Heart right ventricle (tissue), 16 donors: ENCODE data around the gene CAPN14. TPM values are rescaled to one million over a fixed set of nuclear protein-coding genes. Genes with fewer than 3 reads are reported as not detected.

Source experiments
- ATAC-seq, 8 donors: fragments of 200-7000 bp; cut with Tn5 transposase; one replicate each; pipeline ENCODE4 v1.9.1; 2020; ENCODE audit warnings: mild to moderate bottlenecking in 8 of 8, moderate library complexity in 8 of 8, moderate number of reproducible peaks in 1 of 8
- DNase-seq, 2 donors: peaks; one replicate each; pipeline ENCODE4 v3.0.0-alpha.2; 2020
- H3K27ac ChIP-seq, 10 donors: fragments of 200-600 bp; sonication (generic) in 2 of 10; one replicate each; pipeline versions ENCODE4 v1.5.0 to v1.8.0; 2020 to 2022; ENCODE audit warnings: mild to moderate bottlenecking in 3 of 10
- H3K27me3 ChIP-seq, 7 donors: fragments of 200-600 bp; one replicate each; pipeline ENCODE4 v1.8.0; 2021 to 2022; ENCODE audit warnings: mild to moderate bottlenecking in 2 of 7
- H3K36me3 ChIP-seq, 9 donors: fragments of 200-600 bp; sonication (generic) in 1 of 9; one replicate each; pipeline versions ENCODE4 v1.5.0 to v1.8.0; 2020 to 2022; ENCODE audit warnings: mild to moderate bottlenecking in 2 of 9
- H3K4me1 ChIP-seq, 9 donors: fragments of 200-600 bp; sonication (generic) in 1 of 9; one replicate each; pipeline versions ENCODE4 v1.5.0 to v1.8.0; 2020 to 2022; ENCODE audit warnings: mild to moderate bottlenecking in 4 of 9
- H3K4me3 ChIP-seq, 10 donors: fragments of 200-600 bp; sonication (generic) in 2 of 10; one replicate each; pipeline versions ENCODE4 v1.5.0 to v1.8.0; 2020 to 2022; ENCODE audit warnings: mild to moderate bottlenecking in 7 of 10, moderate library complexity in 2 of 10
- H3K9me3 ChIP-seq, 11 donors: fragments of 200-600 bp in 10 of 11; sonication (generic) in 2 of 11; one replicate each; pipeline versions ENCODE4 v1.5.0 to v1.8.0; 2013 to 2022; ENCODE audit warnings: mild to moderate bottlenecking in 2 of 11, control low read depth in 1 of 11, moderate library complexity in 1 of 11
- CTCF ChIP-seq, 9 donors: fragments of 200-600 bp; sonication (generic) in 2 of 9; IDR thresholded peaks; one replicate each; pipeline versions ENCODE4 v1.5.0 to v1.8.0; 2021 to 2022; ENCODE audit warnings: antibody characterized with exemption in 9 of 9, mild to moderate bottlenecking in 5 of 9, moderate library complexity in 1 of 9
- WGBS, 2 donors: extraction: QIAGEN DNeasy Blood & Tissue Kit; methylation state at CpG; one replicate each; pipeline ENCODE4 v1.1.7; 2013; ENCODE audit warnings: inconsistent platforms in 1 of 2; 5-methylcytosine and 5-hydroxymethylcytosine counted together
- intact Hi-C, 10 donors: fragments of 100-400 bp; cut with DNase I; formaldehyde crosslinking; loops; one replicate each; pipeline versions ENCODE4 v1.11.1 to v1.14.2; 2022
- polyA plus RNA-seq, 2 donors: library from polyadenylated mRNA; stranded (reverse); fragments of 200-250 nt; gene quantifications; one replicate each; pipeline ENCODE4 v1.2.3, GENCODE V29; 2013
- total RNA-seq, 10 donors: library from RNA; stranded (reverse); fragmentation: NEBNext Ultra II Directional in 3 of 10; extraction: Animal tissue kit (Norgen Biotek cat#: 25700) in 3 of 10; gene quantifications; one replicate each; pipeline versions ENCODE4 v1.2.1 to v1.2.4, GENCODE V29; 2021 to 2023
- donor health status: Arrhythmogenic right ventricular cardiomyopathy.
- donor health status: ischemic (EF 13 %, LVEDD 7.1; RV severe dilation, severe dysfunction).
- donor health status: healthy with polysubstance abuse.
- donor health status: DM: no; HTN: yes; CAD: no.
- donor health status: DM: no; HTN: no; CAD: no.
- donor health status: ischemic (EF 25% LVEDD 6.9; RV normal size, moderate dysfunction).
- donor health status: ischemic (EF 25% LVEDD 5.7; RV mildly dilated, moderate dysfunction).
- donor health status: healthy.
- donor health status: DM: yes; HTN: yes; CAD: no.
- donor health status: Ischemic cardiomyopathy.
- donor health status: ischemic (EF 35%, LVEDD 5.7; RV mildly dilated, moderate dysfunction).
- donor health status: nonischemic (EF 11% LVEDD 7.7; RV severe dilation, severe dysfunction).
- donor health status: DM: yes; HTN: yes; CAD: no.
- donor health status: PGD.
- donor health status: ischemic (EF 29% LVEDD 5.4; RV normal size, mild dysfunction).
- donor health status: nonischemic (EF 23%, LVEDD 6.1; RV moderate dilation, normal function).

The CAPN14 gene
- total and polyA plus RNA-seq, 12 donors, result 0.08 to 0.46 (median 0.25) TPM; not detected in 1

GRCh38 chr2:31236433-31237205 is 19.3 kb upstream of the CAPN14 start:
- no peak for TF ChIP-seq CTCF (IDR thresholded peaks at IDR 0.05)
- H3K4me1 ChIP-seq, result peaks cover 16 to 94% (median 71%) of the 10 kb centered on the region in 9 donors
- peak in 1 of 8 donors; percentile 31 for ATAC-seq
- DNase-seq, result no peak
- H3K9me3 ChIP-seq, result no peaks in the 10 kb centered on the region
- H3K27me3 ChIP-seq, result no peaks in the 10 kb centered on the region
- intact Hi-C loops, result loop anchor here in 3 of 10 donors (5.0 to 10.0 kb wide), 3 partner anchors 36 to 1092 kb away; partner anchors contain the start of gene YPEL5 (in 1 of the 3)
- WGBS, 2 donors, result 49 to 73% methylated on average over 7 of the region's 7 CpGs
- H3K27ac ChIP-seq, result peak overlapping the region in 9 of 10 donors; percentile 40 to 96 (median 57)
- no peak overlapping the region for H3K4me3 ChIP-seq
- H3K36me3 ChIP-seq, result no peaks in the 10 kb centered on the region

GRCh38 chr2:31235504-31235902 is 18.2 kb upstream of the CAPN14 start:
- no peak for TF ChIP-seq CTCF (IDR thresholded peaks at IDR 0.05)
- 51 to 60% methylated on average over 4 of the region's 4 CpGs for WGBS, 2 donors
- ATAC-seq, result no peak
- Histone ChIP-seq H3K27ac (peak overlapping the region in 9 of 10 donors; percentile 34 to 96 (median 75)), H3K36me3 (no peaks in the 10 kb centered on the region), H3K4me3 (peak overlapping the region in 5 of 10 donors; percentile 71 to 91 (median 72)), H3K4me1 (peaks cover 16 to 83% (median 62%) of the 10 kb centered on the region in 9 donors), H3K9me3 (no peaks in the 10 kb centered on the region), H3K27me3 (no peaks in the 10 kb centered on the region)
- DNase-seq, result no peak
- intact Hi-C loops, result loop anchor here in 3 of 10 donors (5.0 to 10.0 kb wide), 3 partner anchors 37 to 1091 kb away; partner anchors contain the start of gene YPEL5 (in 1 of the 3)

GRCh38 chr2:31234683-31235503 is 17.6 kb upstream of the CAPN14 start:
- WGBS, 2 donors, result 38 to 55% methylated on average over 17 of the region's 17 CpGs
- intact Hi-C loops, result loop anchor here in 7 of 10 donors (5.0 to 10.0 kb wide), 6 partner anchors 37 to 1090 kb away; partner anchors contain the start of gene YPEL5 (in 1 of the 7)
- Histone ChIP-seq H3K9me3 (no peaks in the 10 kb centered on the region), H3K4me1 (peaks cover 14 to 76% (median 56%) of the 10 kb centered on the region in 9 donors), H3K27me3 (no peaks in the 10 kb centered on the region), H3K36me3 (no peaks in the 10 kb centered on the region), H3K27ac (peak overlapping the region in 9 of 10 donors; percentile 48 to 96 (median 74)), H3K4me3 (peak overlapping the region; percentile 48 to 91 (median 70))
- no peak for ATAC-seq
- TF ChIP-seq CTCF (IDR thresholded peaks at IDR 0.05), result no peak
- no peak for DNase-seq
